HG03135 (cell line): ENCODE measurements around the gene KHDRBS1.
"Not testable (repeated sequence)": the region's sequence is repeated elsewhere in the genome, so short reads cannot be mapped to it uniquely, and the experiment has no call there.

ENCODE experiments used
- ATAC-seq: cut with Tn5 transposase; IDR thresholded peaks from one replicate; pipeline ENCODE4 v1.9.1; 2021; ENCODE audit warnings: mild to moderate bottlenecking, moderate library complexity; ENCODE audit not compliant: unreplicated experiment

The KHDRBS1 gene

GRCh38 chr1:32013386-32014198 is at the start of gene KHDRBS1:
Gene KHDRBS1 (plus strand): TSS chr1:32013868. CDS start chr1:32013996, 128 bp downstream.
- peak; percentile 77 for ATAC-seq

GRCh38 chr1:31970873-31971272 is 42.8 kb upstream of the KHDRBS1 start:
- ATAC-seq, result no peak

- ATAC-seq, result no peak
These were observed 37.3 kb upstream of the KHDRBS1 start for GRCh38 chr1:31976401-31976800.

GRCh38 chr1:31977385-31978131 is 36.1 kb upstream of the KHDRBS1 start:
- no peak for ATAC-seq

GRCh38 chr1:31978843-31979400 is 34.7 kb upstream of the KHDRBS1 start:
- no peak for ATAC-seq

- ATAC-seq, result no peak
These were observed 32.7 kb upstream of the KHDRBS1 start for GRCh38 chr1:31980835-31981455.

GRCh38 chr1:31981456-31981839 is 32.2 kb upstream of the KHDRBS1 start:
- no peak for ATAC-seq

GRCh38 chr1:31981972-31982371 is 31.7 kb upstream of the KHDRBS1 start:
- ATAC-seq, result no peak

GRCh38 chr1:31984419-31985347 is 29.0 kb upstream of the KHDRBS1 start:
- no peak for ATAC-seq

GRCh38 chr1:31985430-31985829 is 28.2 kb upstream of the KHDRBS1 start:
- no peak for ATAC-seq

GRCh38 chr1:31987135-31987619 is 26.5 kb upstream of the KHDRBS1 start:
- ATAC-seq, result no peak

- no peak for ATAC-seq
These were observed 23.7 kb upstream of the KHDRBS1 start for GRCh38 chr1:31989964-31990363.

- no peak for ATAC-seq
These were observed 22.5 kb upstream of the KHDRBS1 start for GRCh38 chr1:31991182-31991581.

- ATAC-seq, result no peak
These were observed 18.4 kb upstream of the KHDRBS1 start for GRCh38 chr1:31995263-31995662.

- not testable (repeated sequence) for ATAC-seq
These were observed 17.5 kb upstream of the KHDRBS1 start for GRCh38 chr1:31996121-31996520.

GRCh38 chr1:32001863-32002262 is 11.8 kb upstream of the KHDRBS1 start:
- no peak for ATAC-seq

- ATAC-seq, result not testable (repeated sequence)
These were observed 11.4 kb upstream of the KHDRBS1 start for GRCh38 chr1:32002285-32002684.

- ATAC-seq, result no peak
These were observed 8.1 kb upstream of the KHDRBS1 start for GRCh38 chr1:32005522-32005921.

GRCh38 chr1:32007591-32007940 is 6.1 kb upstream of the KHDRBS1 start:
- ATAC-seq, result no peak

GRCh38 chr1:32010246-32010645 is 3.4 kb upstream of the KHDRBS1 start:
- no peak for ATAC-seq
